ENCODE measurements around the gene GPHN.

The GPHN gene

DNA sequence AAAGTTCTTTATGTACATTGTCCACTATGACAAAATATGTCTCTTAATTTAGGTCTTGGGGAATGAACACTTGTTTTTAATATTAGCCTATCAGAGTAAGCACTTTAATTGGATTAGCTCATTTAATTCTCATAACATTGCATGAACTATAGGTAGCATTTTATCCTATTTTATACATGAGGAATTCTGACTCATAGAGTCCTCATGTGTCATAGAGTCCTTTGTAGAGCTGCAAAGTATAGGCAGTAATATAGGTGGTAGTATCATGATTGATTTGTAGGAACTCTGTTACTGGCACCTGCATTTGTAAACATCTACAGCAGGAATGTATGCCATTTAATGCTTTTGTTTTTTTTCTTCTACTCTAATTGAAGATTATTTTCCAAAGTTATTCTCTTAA, 96.0 kb downstream of the GPHN start:
- no peak for DNase-seq

DNA sequence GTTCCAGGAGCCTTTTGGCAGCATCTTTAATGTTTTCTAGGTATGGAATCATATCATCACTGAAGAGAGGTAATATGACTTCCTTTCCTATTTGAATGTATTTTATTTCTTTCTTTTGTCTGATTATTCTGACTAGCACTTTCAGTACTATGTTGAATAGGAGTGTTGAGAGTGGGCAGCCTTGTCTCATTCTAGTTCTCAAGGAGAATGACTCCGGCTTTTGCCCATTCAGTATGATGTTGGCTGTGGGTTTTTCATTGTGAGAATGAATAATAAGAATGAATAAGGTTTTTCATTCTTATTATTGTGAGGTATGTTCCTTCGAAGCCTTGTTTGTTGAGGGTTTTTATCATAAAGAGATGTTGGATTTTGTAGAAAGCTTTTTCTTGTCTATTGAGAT, 98.9 kb downstream of the GPHN start:
- no peak for DNase-seq

DNA sequence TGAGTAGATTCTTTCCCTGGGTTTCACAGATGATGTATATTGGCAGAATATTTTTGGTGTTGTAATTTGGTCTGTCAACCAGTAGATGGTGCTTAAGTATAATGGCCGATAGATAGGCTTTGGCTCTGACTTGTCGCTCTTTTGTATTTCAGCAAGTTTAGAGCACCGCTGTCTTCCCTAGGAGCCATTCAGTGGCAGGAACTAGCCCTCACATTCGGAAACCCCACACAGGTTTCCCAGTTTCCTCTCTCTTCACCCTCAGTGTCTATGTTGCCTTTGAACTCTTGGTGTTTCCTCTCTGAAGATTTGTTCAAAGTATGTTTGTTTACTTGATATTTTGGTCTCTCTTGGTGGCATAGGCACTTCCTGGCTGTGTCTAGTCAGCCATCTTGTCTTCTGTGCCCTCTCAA, 102.2 kb downstream of the GPHN start:
- DNase-seq, result no peak

DNA sequence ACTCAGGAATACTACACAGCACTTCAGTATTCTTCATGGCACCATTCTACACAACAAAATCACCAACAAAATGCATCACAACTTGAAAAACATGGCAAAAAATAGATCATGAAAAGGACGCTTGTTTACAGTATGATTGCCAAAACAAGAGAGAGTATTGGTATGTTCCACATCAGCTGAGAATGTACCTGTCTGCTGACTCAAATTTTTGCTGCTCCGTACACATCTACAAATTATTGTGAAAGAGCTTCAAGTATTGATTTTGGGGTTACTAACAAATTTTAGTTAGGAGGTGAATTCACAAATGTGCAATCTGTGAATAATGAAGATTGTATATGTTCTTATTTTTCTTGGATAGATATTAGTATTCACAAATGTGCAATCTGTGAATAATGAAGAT, 105.4 kb downstream of the GPHN start:
- DNase-seq, result no peak

DNA sequence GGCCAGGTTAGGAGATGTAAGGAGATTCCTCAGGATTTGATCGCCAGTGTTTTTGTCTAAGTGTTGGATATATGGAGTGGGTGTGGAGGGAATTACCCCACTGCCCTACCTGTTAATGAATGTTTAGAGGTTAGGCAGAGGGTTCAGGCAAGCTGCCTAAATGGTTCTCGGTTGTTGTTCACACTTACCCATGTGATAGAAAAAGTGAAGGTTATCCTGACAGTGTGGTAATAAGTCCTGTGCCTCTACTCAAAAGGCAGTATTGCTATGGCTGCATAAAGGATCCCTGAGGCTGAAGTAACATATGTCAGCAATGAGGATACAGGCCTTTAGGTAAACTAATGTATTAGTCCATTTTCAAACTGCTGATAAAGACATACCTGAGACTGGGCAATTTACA, 112.0 kb downstream of the GPHN start:
- no peak for DNase-seq

DNA sequence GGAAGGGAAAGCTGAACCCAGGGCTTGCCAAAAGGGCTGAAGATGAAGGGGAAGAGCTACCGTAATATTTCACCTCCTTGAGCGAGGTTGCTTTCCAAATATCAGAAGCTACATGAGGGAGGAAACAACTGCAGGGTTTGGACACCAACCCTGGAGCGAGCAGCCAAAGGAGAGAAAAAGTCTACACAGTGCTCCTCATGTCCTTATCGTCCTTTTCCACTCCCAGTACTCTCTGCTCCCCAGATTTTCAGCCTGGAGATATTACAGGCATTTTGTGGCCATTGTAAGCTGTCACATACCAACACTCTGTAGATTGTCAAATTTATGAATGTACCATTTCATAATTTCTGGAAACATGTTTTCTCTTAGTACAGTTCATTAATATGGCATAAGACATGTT, 115.9 kb downstream of the GPHN start:
- no peak for DNase-seq

DNA sequence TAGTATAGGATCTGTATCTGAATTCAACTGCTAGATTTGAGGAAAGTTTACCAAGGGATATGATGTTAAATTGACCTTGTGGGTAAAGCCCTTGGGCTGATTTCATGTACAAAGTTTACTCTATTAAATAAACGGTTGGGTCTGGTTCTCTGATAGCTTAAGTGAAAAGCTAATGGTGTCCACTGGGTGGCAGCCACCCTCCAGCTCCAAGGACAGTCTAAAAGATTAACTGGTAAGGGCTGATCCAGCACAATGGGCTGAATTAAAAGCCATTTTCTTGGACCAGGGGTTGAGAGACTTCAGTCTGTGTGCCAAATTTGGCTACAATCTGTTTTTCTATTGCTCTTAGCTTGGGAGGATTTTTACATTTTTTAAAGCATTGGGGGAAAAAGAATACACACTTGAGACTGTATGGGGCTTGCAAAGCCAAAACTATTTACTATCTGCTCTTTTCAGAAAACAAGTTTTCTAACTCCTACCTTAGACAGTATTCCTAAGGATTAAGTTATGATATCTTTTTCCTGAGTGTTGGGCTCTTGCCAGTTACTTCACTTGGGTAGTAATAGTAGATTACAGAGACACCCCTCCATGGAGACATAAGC, 116.5 kb downstream of the GPHN start:
- no peak for DNase-seq

DNA sequence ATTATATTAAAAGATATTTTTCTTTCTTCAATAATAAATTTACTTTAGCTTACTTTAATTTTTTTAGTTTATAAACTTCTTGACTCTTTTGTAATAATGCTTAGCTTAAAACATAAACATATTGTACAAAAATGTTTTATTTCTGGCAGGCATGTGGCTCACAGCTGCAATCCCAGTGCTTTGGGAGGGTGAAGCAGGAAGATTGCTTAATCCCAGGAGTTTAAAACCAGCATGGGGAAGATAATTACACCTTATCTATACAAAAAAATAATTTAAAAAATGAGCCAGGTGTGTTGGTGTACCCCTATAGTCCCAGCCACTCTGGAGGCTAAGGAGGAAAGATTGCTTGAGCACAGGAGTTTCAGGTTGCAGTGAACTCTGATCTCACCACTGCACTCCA, 120.7 kb downstream of the GPHN start:
- DNase-seq, result no peak

DNA sequence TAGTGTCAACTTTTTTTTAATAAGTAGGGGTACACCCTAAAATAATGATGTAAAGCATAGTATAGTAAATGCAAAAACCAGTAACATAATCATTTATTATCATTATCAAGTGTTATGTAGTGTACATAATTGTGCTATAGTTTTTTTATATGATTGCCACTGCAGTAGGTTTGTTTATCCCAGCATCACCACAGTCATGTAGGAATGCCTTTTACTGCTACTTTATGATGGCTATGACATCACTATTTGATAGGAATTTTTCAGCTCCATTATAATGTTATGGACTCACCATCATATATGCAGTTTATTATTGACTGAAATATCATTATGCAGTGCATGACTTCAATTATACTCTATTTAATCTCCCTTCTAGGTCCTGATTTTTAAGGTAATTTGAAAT, 121.6 kb downstream of the GPHN start:
- no peak for DNase-seq

DNA sequence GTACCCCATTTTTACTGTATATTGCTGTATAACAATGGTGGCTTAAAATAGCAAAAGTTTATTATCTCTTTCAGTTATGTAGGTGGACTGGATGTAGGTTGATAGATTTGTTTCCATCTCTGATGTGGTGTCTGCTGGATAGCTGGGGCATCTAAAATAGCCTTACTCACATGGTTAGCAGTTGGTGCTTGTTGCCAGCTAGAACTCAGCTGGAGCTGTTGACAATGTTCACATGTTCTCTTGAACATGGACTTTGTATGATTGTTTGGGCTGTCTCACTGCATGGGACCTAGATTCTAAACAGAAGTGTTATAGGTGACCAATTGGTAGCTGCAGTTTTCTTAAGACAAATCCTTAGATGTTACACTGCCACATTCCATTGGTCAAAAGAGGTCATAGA, 126.9 kb downstream of the GPHN start:
- no peak for DNase-seq

DNA sequence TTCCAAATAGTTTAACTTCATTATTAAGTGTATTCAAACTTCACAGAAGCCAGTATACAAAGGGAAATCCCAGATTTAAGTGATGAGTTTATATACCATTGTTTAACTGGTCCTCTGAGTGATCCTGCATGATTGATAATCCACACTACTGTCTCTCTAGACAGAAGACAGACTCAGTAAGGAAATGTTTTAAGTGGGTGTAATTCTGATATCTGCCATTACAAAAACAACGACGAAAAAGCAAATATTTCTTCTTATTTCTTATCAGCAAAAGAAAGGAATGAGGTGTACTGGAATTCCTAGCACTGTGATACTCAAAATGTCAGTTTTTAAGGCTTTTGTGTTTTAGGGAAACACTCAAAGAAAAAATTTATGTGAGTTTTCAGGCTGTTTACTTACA, 127.5 kb downstream of the GPHN start:
- no peak for DNase-seq

DNA sequence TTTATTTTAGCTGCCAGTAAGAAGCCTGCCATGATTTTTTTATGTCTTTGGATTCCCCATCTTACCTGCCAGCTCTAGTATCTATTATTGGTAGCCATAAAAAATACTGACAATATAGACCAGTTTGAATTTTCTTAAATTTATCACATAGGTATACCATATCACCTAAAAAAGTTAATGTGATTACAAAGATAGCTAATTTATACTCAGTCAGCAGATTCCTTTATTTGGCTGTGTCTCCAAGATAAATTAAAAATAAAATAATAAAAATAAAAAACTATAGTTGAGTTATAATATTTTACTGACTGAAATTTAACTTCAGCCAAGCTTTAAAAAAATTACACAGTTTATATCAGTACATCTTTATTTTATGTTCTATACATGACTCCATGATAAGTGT, 128.3 kb downstream of the GPHN start:
- no peak for DNase-seq

DNA sequence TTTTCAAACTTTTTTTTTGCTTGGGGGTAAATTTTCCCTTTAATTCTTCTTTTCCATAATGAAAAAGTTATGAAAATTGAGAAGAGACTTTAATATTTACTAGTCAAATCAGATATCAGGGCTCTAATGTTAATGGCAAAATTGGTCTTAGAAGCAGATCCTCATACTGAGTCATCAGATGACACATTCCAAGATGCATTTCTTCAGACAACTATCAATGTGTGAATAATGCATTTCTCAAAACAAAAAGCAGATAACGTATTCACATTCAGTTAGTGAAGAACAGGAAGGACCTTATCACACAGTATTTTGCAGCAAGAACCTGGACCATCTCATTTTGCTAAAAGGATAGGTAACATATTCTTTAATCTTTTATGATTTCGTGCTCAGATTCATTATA, 130.7 kb downstream of the GPHN start:
- DNase-seq, result no peak

DNA sequence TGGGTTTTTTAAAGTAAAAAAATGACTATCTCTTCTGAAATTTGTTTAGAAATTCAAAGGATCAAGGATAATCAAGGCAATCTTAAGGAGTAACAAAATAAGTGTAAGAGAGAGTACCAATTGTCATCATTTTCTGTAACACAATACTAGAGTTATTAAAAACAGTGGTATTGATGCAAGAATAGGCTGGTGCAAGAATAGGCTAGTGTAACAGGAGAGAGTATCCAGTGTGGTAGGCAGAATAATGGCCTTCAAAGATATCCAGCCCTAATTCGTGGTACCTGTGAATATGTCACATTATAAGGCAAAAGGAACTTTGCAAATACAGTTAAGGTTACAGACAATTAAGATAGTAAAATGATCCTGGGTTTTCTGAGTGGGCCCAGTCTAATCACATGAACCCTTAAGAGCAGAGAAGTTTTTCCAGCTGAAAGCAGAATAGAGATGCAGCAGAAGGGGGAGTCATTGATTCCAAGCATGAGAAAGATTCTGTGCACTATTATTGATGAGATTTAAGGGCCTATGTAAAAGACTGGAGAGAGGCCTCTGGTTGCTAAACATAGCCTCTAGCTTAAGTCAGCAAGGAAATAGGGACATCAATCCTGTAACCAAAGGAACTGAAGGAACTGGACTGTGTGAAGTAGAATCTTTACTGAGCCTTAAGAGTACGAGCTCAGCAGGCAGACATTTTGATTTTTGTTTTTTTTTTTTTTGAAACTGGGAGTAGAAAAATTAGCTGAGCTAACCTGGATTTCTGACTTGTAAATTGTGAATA, 134.1 kb downstream of the GPHN start:
- no peak for DNase-seq

DNA sequence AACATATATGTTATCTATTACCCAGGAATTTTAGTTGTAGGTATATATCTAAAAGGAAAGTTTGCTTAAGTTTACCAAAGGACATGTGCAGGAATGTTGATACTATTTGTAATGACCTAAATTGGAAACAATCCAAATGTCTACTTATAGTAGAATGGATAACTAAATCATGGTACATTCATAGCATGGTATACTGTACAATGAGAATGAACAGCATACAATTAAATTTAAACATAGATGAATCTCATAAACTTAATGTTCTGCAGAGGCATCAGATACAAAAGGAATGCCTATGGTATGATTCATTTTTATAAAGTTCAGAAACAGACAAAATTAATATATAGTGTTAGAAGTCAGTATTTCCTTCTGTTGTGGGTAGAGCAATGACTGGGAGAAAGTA, 135.4 kb downstream of the GPHN start:
- no peak for DNase-seq

DNA sequence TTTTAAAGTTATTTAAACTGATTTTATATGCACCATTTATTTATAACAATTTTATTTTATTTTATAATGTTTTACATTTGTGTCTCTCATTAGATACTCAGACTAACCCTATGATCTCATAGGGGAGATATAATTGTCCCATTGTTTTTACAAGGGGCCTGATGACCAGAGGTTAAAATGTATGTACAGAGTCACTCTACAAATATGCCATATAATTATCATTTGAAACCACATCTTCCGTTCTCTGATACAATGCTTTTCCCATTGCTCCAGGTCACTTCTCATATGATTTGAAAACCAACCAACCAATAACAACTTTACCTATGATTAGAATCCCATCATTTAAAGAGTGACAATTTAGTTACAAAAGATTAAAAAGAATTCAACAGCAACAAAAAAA, 137.8 kb downstream of the GPHN start:
- DNase-seq, result no peak

DNA sequence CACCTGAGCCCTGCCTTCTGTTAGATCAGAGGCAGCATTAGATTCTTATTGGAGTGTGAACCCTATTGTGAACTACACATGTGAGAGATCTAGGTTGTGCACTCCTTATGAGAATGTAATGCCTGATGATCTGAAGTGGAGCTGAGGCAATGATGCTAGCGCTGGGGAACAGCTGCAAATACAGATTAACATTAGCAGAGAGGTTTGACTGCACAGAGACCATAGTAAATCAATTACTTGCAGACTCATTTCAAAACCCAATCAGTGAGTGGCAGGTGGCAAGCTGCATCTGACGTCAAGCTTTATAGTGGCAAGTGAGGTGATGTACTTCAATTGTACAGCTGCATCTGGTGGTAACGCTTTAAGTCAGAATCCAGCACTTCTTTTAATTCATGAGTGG, 141.6 kb downstream of the GPHN start:
- peak; percentile 88 for DNase-seq

DNA sequence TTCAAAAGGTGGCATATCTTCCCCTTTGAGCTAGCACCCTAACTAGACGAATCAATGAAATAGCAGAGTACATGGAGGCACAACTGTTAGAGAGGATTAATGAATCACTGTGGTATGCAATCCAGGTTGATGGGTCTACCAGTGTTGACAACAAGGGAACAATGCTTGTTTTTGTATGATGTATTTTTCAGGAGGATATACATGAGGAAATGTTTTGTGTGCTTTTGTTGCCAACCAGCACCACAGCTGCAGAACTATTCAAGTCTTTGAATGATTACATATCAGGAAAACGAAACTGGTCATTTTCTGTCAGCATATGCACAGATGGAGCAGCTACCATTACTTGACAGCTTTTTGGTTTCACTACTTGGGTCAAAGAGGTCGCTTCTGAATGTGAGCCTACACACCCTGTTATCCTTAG, 142.6 kb downstream of the GPHN start:
- DNase-seq, result no peak

DNA sequence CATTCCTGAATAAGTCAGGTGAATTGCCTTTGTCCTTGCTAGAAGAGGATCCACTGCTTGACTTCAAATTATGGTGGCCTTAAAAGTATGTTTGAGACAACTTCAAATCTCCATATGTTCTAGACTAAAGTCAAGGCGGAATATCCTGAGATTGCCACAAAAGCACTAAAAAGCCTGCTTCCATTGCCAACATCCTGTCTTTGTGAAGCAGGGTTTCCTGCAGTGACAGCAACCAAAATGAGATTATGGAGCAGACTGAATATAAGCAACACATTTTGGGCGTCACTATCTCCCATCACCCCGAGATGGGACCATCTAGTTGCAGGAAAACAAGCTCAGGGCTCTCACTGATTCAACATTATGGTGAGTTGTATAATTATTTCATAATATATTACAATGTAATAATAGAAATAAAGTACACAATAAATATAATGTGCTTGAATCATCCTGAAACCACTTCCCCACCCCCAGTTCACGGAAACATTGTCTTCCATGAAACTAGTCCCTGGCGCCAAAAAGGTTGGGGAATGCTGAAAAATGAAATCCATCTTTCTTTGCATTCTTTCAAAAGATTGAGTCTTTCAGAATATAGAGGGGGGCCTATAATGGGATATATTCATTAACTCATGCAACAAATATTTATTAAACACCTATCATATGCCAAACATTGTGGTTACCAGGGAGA, 143.7 kb downstream of the GPHN start:
- no peak for DNase-seq

DNA sequence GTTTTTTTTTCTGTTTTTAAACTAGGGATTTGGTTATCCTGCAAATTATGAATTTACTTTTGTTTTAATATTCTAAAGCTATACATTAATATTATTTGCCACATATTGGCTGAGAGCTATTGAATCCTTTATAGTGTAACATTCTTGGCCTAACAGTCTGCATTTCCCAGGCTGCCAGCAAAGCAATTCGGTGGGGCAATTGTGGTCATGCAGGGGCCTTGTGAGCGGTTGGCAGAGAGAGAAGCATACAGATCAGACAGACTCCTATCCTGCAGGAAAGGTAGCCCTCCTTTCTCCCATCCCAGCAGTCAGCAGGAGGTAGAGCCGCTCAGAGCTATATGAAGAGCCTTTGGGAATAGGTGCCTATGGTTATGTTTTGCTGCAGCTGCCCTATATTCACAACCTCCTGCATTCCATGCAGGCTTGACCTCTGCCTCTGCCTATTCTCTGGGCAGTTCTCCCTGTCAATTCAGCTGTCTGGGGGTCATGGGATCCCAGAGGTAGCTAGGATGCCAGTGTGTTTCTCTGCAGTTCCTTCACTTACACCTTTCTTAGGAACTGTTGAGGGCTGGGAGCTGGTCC, 144.7 kb downstream of the GPHN start:
- DNase-seq, result no peak

DNA sequence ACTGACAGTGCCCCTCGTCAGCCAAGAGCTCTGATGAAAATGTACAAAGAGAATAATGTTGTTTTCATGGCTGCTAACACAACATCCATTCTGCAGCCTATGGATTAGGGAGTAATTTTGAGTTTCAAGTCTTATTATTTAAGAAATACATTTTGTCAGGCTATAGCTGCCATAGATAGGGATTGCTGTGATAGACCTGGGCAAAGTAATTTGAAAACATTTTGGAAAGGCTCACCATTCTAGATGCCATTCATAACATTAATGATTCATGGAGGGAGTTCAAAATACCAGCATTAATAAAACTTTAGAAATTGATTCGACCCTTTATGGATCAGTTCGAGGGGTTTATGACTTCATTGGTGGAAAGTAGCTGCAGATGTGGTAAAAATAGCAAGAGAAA, 149.8 kb downstream of the GPHN start:
- DNase-seq, result no peak

DNA sequence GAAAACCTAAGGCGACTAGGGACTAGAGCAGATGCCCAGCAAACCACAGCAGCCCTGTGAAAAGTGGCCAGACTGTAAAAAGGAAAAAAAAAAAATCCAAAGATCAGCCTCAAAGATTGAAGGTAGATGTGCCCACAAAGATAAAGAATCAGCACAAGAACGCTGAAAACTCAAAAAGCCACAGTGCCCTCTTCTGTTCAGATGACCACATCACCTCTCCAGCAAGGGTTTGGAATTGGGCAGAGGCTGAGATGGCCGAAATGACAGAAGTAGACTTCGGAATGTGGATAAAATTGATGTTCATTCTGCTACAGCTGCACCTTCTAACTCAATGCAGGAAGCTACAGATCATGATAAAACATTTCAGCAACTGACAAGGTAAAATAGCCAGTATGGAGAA, 154.4 kb downstream of the GPHN start:
- no peak for DNase-seq

DNA sequence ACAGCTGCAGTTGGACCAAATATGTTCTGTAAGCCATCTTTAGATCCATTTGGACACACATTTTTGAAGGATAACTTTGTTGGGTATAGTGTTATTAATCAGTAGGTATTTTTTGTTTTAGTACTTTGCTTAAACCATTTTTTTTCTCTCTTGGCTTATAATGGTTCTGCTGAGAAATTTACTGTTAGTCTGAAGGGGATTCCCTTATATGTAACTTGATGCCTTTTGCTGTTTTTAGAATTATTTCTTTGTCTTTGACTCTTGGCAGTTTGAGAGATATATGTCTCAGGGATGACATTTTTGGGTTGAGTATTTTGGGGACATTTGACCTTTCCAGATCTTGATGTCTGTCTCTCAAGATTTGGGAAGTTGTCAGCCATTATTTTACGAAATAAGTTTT, 169.8 kb downstream of the GPHN start:
- DNase-seq, result no peak

DNA sequence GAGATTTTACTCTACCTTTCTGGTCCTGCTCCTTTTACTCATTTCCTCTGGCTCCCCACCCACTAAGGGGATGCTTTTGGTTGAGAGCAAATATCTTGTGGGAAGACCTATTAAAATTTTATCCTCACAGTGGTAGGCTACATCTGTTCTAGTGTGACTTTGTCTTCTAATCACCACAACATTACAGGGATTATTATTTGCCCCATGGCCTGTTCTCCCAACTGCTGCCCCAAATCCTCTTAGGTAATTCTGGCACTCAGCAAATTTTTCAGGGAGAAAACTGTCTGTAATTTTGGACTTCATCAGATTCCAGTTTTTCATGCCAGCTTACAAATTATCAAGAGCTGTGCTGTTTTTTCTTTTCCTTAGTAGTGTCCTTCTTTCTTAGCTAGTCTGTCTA, 172.3 kb downstream of the GPHN start:
- no peak for DNase-seq

Measured in NCI-H1436 (cell line).